ENCODE results near the gene GPC6. TPM values are rescaled to one million over a fixed set of nuclear protein-coding genes. Genes with fewer than 3 reads are reported as not detected.

The GPC6 gene
- total and polyA plus RNA-seq, 12 donors: 0.15 to 5.4 (median 2.5) TPM

- no peaks in the 10 kb centered on the region for H3K36me3 ChIP-seq
- no peak for DNase-seq
- H3K9me3 ChIP-seq: peaks cover 0 to 5% (median 0%) of the 10 kb centered on the region in 11 donors
- intact Hi-C loops (cut with DNase I): no loop called here
- no peaks in the 10 kb centered on the region for H3K4me1 ChIP-seq
- ATAC-seq: no peak
- 63 to 80% methylated on average over 3 of the region's 3 CpGs for WGBS, 2 donors
- H3K4me3 ChIP-seq: no peak overlapping the region
- TF ChIP-seq CTCF (IDR thresholded peaks at IDR 0.05): no peak
- no peaks in the 10 kb centered on the region for H3K27me3 ChIP-seq
- H3K27ac ChIP-seq: no peak overlapping the region
These were observed 1041.2 kb downstream of the GPC6 start for GRCh38 chr13:94267581-94268366.

- intact Hi-C loops (cut with DNase I): no loop called here
- H3K36me3 ChIP-seq: no peaks in the 10 kb centered on the region
- no peak for TF ChIP-seq CTCF (IDR thresholded peaks at IDR 0.05)
- no peak overlapping the region for H3K27ac ChIP-seq
- H3K9me3 ChIP-seq: peaks cover 0 to 5% (median 0%) of the 10 kb centered on the region in 11 donors
- ATAC-seq (no peak), DNase-seq (no peak)
- 72 to 77% methylated on average over 5 of the region's 5 CpGs for WGBS, 2 donors
- no peaks in the 10 kb centered on the region for H3K27me3 ChIP-seq
- no peaks in the 10 kb centered on the region for H3K4me1 ChIP-seq
- no peak overlapping the region for H3K4me3 ChIP-seq
These were observed 1042.1 kb downstream of the GPC6 start for GRCh38 chr13:94268661-94269060.

DNA sequence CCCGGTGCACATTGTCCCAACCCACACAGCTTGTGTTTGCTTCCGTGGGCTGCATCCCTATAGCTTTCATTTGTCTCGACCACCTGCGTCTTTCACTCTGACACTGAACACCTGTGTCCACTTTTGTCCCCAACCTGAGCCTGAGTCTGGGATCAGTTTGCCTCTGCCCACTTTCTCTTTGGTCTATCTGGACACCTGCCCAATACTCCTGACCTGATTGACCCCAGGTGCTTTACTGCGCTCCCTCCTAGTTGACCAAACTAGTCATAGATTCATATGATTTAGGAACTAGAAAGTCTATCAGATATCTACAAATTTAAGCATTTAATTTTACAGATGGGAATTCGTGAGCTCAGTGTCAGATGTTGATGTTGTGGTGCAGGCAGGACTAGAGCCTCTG lies 1043.0 kb downstream of the GPC6 start:
- H3K27me3 ChIP-seq: no peaks in the 10 kb centered on the region
- no peak for TF ChIP-seq CTCF (IDR thresholded peaks at IDR 0.05)
- ATAC-seq (no peak), DNase-seq (no peak)
- intact Hi-C loops (cut with DNase I): no loop called here
- H3K4me3 ChIP-seq: no peak overlapping the region
- H3K9me3 ChIP-seq: peaks cover 0 to 5% (median 0%) of the 10 kb centered on the region in 11 donors
- H3K36me3 ChIP-seq: no peaks in the 10 kb centered on the region
- H3K27ac ChIP-seq: no peak overlapping the region
- no peaks in the 10 kb centered on the region for H3K4me1 ChIP-seq
- WGBS, 2 donors: 79 to 80% methylated on average over 6 of the region's 6 CpGs

DNA sequence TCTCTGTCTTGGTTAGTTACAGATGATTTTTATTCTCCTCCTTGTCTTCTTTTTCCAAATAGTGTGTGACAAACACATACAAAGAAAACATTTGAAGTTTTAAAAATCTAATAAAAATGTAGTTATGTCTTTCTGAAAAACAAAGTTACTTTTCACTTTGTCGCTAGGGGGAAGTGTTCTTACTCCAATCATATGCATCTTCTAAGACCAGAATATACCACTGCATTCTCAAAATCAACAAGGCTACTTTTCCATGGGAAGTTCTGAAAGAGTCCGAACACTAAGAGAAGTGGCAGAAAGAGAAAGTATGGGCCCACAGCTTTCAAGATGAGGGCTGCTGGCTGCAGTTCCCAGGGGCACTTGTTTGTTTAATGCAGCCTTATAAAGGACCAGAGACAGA lies 1043.9 kb downstream of the GPC6 start:
- no peak overlapping the region for H3K4me3 ChIP-seq
- H3K36me3 ChIP-seq: no peaks in the 10 kb centered on the region
- ATAC-seq (no peak), DNase-seq (no peak)
- peaks cover 0 to 5% (median 0%) of the 10 kb centered on the region in 11 donors for H3K9me3 ChIP-seq
- H3K4me1 ChIP-seq: no peaks in the 10 kb centered on the region
- H3K27ac ChIP-seq: no peak overlapping the region
- WGBS, 2 donors: 92 to 95% methylated on average over 2 of the region's 2 CpGs
- no peaks in the 10 kb centered on the region for H3K27me3 ChIP-seq
- TF ChIP-seq CTCF (IDR thresholded peaks at IDR 0.05): no peak
- intact Hi-C loops (cut with DNase I): no loop called here

Measured in heart right ventricle (tissue), 16 donors.